ENCODE measurements around the gene ZMYND8. TPM values are rescaled to one million over a fixed set of nuclear protein-coding genes. Genes with fewer than 3 reads are reported as not detected.

Gene ZMYND8
- total RNA-seq, 1 donor from 2014 or later, result 18.6 TPM

DNA sequence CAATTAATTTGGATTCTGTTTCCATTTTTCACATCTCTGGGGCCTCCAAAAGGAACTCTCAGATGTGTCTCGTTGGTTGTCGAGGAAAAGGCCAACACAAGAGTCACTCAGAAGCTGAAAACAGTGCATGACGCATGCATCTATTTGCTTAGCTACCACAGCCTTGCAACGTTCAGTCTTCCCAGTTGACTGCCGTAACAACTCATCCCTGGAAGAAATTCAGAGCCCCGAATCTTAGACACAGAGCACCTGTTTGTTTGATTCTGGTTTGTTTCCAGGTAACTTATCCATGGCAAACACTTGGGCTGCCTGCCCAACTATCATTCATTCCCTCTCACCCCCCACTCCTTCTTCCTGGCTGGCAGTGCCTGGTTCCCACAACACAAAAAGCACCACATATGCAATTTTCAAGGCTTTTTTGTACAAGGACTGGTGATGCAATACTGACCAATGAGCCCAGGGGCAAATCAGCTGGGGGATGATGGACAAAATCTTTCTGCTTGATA is 60.5 kb downstream of the ZMYND8 start:
- TF ChIP-seq, protein P1, sequence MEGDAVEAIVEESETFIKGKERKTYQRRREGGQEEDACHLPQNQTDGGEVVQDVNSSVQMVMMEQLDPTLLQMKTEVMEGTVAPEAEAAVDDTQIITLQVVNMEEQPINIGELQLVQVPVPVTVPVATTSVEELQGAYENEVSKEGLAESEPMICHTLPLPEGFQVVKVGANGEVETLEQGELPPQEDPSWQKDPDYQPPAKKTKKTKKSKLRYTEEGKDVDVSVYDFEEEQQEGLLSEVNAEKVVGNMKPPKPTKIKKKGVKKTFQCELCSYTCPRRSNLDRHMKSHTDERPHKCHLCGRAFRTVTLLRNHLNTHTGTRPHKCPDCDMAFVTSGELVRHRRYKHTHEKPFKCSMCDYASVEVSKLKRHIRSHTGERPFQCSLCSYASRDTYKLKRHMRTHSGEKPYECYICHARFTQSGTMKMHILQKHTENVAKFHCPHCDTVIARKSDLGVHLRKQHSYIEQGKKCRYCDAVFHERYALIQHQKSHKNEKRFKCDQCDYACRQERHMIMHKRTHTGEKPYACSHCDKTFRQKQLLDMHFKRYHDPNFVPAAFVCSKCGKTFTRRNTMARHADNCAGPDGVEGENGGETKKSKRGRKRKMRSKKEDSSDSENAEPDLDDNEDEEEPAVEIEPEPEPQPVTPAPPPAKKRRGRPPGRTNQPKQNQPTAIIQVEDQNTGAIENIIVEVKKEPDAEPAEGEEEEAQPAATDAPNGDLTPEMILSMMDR (conservative IDR thresholded peaks at IDR 0.05; ENCODE audit: low read depth, low read length), result no peak
- no peak overlapping the region for H3K4me3 ChIP-seq (ENCODE audit: low read depth, low read length)
- no peak for DNase-seq (ENCODE audit: low read depth)

DNA sequence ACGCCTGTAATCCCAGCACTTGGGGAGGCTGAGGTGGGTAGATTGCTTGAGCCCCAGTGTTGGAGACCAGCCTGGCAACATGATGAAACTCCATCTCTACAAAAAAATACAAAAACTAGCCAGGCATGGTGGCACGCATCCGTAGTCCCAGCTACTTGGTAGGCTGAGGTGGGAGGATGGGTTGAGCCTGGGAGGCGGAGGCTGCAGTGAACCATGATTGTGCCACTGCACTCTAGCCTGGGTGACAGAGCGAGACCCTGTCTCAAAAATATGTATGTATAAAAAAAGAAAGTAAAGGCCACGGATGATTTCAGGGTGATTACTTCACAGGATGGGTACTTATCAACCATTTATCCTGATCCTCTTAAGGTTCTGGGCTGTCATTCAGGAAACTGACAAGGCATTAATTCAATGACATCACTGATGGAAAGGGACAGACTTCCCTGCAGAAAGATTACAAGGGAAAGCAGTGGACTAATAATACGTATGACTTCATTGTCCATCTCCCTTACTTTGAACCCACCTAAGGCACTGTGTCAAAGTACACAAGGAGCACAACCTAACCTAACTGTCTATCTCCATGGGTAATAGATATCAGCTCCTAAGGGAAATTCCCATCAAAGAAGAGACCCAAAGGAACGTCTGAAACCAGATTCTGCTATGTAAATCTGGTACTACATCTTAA is 61.2 kb downstream of the ZMYND8 start:
- no peak overlapping the region for H3K4me3 ChIP-seq (ENCODE audit: low read depth, low read length)
- TF ChIP-seq, protein P1 (conservative IDR thresholded peaks at IDR 0.05; ENCODE audit: low read depth, low read length), result no peak
- DNase-seq (ENCODE audit: low read depth), result no peak

DNA sequence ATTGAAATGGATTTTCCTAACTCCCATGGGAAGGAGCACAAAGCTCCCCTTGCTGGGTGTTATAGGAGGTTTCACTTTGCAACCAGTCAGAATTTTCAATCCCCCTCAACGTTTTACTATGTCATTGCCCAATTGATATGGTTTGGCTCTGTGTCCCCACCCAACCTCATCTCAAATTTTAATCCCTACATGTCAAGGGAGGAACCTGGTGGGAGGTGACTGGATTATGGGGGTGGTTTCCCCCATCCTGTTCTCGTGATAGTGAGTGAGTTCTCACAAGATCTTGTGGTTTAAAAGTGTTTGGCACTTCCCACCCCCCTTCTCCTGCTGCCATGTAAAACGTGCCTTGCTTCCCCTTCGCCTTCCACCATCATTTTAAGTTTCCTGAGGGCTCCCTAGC is 62.9 kb downstream of the ZMYND8 start:
- TF ChIP-seq, protein P1 (conservative IDR thresholded peaks at IDR 0.05; ENCODE audit: low read depth, low read length), result no peak
- no peak for DNase-seq (ENCODE audit: low read depth)
- H3K4me3 ChIP-seq (ENCODE audit: low read depth, low read length), result no peak overlapping the region

DNA sequence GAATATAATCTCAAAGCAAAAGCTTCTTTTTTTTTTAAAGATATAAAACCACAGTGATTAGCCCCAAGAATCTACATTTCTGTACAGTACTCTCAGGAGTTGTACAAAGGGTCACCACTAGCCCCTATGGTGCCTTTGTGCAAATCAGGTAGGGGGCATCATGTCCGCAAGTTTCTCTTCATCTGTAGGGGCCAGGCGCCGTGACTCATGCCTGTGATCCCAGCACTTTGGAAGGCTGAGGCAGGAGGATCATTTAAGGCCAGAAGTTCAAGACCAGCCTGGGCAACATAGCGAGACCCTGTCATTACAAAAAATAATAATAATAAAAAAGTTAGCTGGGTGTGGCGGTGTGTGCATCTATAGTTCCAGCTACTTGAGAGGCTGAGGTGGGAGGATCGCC is 63.9 kb downstream of the ZMYND8 start:
- H3K4me3 ChIP-seq (ENCODE audit: low read depth, low read length), result no peak overlapping the region
- TF ChIP-seq, protein P1 (conservative IDR thresholded peaks at IDR 0.05; ENCODE audit: low read depth, low read length), result no peak
- no peak for DNase-seq (ENCODE audit: low read depth)

DNA sequence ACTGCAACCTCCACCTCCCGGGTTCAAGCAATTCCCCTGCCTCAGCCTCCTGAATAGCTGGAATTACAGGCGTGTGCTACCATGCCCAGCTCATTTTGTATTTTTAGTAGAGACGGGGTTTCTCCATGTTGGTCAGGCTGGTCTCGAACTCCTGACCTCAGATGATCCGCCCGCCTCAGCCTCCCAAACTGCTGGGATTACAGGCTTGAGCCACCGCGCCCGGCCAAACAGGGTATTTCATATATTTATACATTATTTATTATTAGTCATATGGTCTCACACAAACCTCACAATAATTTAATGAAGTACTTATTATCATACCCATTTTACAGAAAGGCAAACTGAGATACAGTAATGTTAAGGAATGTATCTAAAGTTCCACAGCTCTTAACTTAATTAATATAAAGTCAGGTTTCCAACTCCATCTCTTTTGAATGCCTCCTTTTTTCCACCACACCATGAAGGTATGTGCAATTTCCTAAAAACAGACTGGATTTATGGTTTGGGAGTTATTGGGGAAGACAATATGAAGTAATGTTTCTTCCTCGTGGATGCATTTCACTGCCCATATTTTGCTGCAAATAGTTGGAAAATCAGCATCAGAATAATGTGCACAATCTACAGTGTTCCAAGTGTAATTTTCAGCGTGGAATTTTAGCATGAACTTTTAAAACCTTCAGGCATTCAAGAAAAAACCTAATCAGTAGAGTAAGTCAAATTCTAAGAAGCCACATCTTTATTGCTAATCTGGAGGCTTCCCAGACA is 65.7 kb downstream of the ZMYND8 start:
- DNase-seq (ENCODE audit: low read depth), result no peak
- H3K4me3 ChIP-seq (ENCODE audit: low read depth, low read length), result no peak overlapping the region
- TF ChIP-seq, protein P1 (conservative IDR thresholded peaks at IDR 0.05; ENCODE audit: low read depth, low read length), result no peak

DNA sequence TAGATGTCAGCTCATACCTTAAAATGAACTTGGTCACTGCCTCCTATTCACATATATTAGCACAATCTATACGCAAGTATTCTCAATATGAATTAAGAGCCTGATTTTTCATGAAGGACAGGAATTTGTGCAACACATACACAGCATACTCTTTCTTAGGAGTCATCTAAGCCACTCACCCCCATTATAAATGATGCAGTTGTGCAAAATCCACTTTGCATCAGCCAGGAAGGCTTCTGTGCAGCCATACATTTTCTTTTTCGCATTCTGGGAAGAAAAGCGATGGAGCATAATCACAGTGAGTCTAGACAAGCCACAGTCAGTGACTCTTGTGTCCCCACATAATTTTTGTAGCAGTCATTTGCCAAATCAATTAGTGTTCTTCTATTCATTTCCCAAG is 66.5 kb downstream of the ZMYND8 start:
- DNase-seq (ENCODE audit: low read depth), result no peak

More for the DNA sequence above, 66.5 kb downstream of the ZMYND8 start:
- H3K4me3 ChIP-seq (ENCODE audit: low read depth, low read length), result no peak overlapping the region
- TF ChIP-seq, protein P1 (conservative IDR thresholded peaks at IDR 0.05; ENCODE audit: low read depth, low read length), result no peak

All from epithelial cell of proximal tubule (primary cell).